Fibroblast of pulmonary artery (primary cell): ENCODE data around the gene PPM1D.

ENCODE experiments used
- DNase-seq: peaks from one replicate; pipeline ENCODE4 v3.0.0-alpha.2; 2010; ENCODE audit warnings: low read depth
- H3K4me3 ChIP-seq: replicated peaks from 2 replicates; pipeline ENCODE4 v1.5.1; 2011; ENCODE audit warnings: low read depth, mild to moderate bottlenecking, control low read depth, low read length, moderate library complexity
- CTCF ChIP-seq: IDR thresholded peaks from 2 replicates; pipeline ENCODE4 v1.5.1; 2011; ENCODE audit warnings: mild to moderate bottlenecking, control low read depth, low read length, inconsistent platforms; ENCODE audit errors: missing control alignments

Gene PPM1D

GRCh38 chr17:60675997-60676396 is 76.0 kb downstream of the PPM1D start:
- no peak for DNase-seq
- no peak overlapping the region for H3K4me3 ChIP-seq
- no peak for TF ChIP-seq CTCF

GRCh38 chr17:60676758-60677307 is 76.8 kb downstream of the PPM1D start:
- peak overlapping the region; percentile 91 for H3K4me3 ChIP-seq
- peak; percentile 7 for DNase-seq
- TF ChIP-seq CTCF: no peak

GRCh38 chr17:60677308-60678117 is 77.5 kb downstream of the PPM1D start, which contains the start of gene BCAS3:
Gene BCAS3 (plus strand): TSS chr17:60677851.
- DNase-seq: peak; percentile 99
- peak within 1 kb of the TSS; percentile 91 for H3K4me3 ChIP-seq
- no peak for TF ChIP-seq CTCF

- peak overlapping the region; percentile 91 for H3K4me3 ChIP-seq
- DNase-seq: no peak
- TF ChIP-seq CTCF: no peak
Measured at GRCh38 chr17:60678118-60678444, 78.1 kb downstream of the PPM1D start.

GRCh38 chr17:60679287-60679686 is 79.3 kb downstream of the PPM1D start:
- no peak overlapping the region for H3K4me3 ChIP-seq
- no peak for DNase-seq
- TF ChIP-seq CTCF: no peak

- H3K4me3 ChIP-seq: no peak overlapping the region
- no peak for TF ChIP-seq CTCF
- DNase-seq: no peak
Measured at GRCh38 chr17:60680754-60681153, 80.8 kb downstream of the PPM1D start.

- TF ChIP-seq CTCF: no peak
- H3K4me3 ChIP-seq: no peak overlapping the region
- DNase-seq: no peak
Measured at GRCh38 chr17:60685437-60685836, 85.4 kb downstream of the PPM1D start.
